ENCODE results near the gene TDRD10.

- TF ChIP-seq POLR2AphosphoS5 (IDR thresholded peaks at IDR 0.05) (no peak), CTCF (IDR thresholded peaks at IDR 0.05) (no peak)
These were observed 48.1 kb downstream of the TDRD10 start for GRCh38 chr1:154550070-154550469.

Data from esophagus muscularis mucosa (tissue), 3 donors.